Brain pericyte (primary cell): ENCODE data around the gene UGDH.
"Not testable (repeated sequence)": the region's sequence is repeated elsewhere in the genome, so short reads cannot be mapped to it uniquely, and the experiment has no call there.

ENCODE experiments used
- DNase-seq: peaks from one replicate; pipeline ENCODE4 v3.0.0-alpha.2; 2012; ENCODE audit warnings: low read depth, low spot score

The UGDH gene

DNA sequence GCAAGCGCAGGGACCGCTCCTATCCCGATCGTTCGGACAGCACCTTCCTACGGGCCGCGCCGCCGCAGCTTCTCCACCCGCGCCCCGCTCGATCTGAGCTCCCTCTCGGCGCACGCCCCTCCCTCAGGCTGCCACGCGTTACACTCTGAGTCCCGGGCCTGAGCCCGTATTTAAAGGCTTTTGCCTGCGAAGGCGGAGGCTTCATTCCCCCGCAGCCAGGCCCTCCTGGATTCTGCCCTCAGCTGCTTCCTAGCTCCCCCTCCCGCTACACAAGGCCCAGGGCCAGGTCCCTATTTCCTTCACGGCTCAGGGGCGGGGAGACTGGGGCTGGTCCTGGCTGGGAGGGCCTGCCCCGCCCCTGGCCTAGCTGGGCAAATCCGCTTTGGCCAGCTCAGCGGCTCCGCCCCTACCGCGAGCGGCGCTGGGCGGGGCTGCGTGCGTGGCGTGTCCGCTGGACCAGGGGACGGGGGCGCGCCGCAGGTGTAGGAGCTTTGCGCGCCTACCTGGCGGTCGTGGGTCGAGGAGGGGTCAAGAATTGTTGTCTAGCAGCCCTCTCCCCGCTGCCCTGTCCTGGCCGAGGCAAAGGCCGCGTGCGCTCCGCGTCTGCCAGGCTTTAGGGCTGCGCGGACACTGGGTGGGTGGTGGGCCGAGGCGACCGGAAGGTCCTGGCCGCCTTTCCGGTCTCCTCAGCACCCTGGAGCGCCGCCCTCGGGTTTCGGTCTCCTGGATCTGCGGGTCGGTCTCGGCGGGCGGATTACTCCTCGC is at the start of gene UGDH:
UGDH (minus strand) TSS at position 144 of the 765 bp plus-strand sequence. CDS start 5,927 bp downstream, outside the sequence.
- peak; percentile 95 for DNase-seq

DNA sequence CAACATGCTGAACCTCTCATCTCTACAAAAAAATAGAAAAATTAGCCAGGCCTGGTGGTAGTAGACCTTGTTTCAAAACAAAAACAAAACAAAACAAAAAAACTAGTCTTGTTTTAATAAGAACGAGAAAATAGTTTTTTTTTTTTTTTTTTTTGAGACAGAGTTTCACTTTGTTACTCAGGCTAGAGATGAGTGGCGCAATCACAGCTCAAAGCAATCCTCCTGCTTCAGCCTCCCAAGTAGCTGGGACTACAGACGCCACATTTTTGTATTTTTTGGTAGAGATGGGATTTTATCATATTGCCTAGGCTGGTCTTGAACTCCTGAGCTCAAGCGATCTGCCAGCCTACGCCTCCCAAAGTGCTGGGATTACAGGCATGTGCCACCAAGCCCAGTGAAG is 47.7 kb upstream of the UGDH start:
- no peak for DNase-seq

DNA sequence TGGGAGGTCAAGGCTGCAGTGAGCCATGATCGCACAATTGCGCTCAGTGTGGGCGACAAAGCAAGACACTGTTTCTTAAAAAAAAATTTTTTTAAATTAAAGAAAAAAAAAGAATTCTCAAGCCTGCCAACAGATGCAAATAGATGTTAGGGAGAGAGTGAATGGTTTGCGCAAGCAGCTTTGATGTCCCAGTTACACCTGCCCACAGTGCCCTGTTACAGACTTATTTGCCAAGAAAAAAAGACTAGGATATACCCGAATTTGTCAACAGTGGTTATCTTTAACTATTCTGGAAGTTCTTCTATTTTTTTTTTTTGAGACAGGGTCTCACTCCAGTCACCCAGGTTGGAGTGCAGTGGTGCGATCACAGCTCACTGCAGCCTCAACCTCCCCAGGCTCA is 44.3 kb upstream of the UGDH start:
- no peak for DNase-seq

DNA sequence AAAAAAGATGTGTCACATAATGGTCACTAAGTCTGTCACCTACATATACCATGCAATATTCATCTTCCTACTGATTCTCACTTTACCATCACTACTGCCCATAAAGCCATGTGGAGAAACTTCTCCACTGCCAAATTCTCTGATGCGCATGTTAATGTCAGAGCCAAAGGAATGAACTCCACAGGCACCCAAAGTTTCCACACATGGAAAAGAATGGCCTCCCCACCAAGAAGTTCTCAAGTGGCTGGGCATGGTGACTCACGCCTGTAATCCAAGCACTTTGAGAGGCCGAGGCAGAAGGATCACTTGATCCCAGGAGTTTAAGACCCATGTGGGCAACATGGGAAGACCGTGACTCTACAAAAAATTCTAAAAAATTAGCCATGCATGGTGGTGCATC is 43.8 kb upstream of the UGDH start:
- no peak for DNase-seq

DNA sequence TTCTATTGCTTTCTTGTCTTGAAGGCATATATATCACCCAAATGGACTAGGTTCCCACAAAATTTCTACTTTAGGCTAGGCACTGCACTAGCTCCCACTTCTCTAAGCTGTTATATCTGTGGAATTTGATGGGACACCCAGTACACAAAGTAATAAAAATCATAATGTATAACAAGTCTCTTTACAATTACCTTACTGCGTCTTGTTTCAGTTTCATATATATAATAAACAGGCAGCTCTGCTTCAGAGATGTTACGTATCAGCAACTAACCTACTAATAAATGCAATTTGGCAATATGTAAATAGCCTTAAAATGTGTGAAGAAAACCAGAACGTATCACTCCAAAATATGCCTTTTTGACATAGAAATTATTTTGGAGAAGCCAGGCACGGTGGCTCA is 42.0 kb upstream of the UGDH start:
- DNase-seq = no peak

DNA sequence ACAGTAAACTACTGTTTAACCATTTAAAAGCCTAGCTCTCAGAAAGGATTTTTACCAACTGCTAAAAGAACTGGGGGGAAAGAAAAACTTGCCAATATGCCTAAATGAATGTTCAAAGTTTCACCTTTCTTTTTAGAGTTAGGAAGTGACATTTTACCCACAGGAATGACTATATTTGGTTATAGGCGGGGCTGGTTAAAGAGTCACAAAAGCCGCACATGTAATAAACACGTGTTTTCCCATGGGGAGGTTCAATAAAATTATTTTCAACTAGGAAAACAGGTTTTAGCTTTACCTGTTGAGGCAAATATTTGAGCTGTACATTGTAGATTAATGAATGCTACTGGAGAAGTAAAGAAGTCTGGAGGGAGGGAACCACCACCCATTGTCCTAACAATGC is 41.6 kb upstream of the UGDH start:
- DNase-seq = no peak

DNA sequence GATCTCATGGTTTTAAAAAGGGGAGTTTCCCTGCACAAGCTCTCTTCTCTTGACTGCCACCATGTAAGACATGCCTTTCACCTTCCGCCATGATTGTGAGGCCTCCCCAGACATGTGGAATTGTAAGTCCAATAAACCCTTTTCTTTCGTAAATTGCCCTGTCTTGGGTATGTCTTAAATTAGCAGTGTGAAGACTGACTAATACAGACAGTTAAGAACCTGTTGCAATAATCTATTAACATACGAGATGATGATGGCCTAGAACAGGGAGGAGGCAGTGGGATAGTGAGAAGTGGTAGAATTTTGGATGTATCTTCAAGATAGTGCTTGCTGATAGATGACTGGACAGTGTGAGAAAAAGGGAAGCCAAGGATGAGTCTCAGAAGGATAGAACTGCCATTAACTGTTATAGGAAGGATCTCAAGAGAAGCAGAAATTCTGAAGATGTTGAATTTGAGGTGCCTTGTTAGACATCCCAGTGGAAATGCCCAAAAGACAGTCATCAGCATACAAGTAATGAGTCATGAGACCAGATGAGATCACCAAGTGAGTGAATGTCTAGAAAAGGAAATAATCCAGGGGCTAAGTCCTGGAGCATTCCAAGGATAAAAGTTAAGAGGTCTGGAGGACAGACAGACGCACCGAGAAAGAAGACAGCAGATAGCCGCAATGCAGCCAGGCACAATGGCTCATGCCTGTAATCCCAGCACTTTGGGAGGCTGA is 38.8 kb upstream of the UGDH start:
- no peak for DNase-seq

DNA sequence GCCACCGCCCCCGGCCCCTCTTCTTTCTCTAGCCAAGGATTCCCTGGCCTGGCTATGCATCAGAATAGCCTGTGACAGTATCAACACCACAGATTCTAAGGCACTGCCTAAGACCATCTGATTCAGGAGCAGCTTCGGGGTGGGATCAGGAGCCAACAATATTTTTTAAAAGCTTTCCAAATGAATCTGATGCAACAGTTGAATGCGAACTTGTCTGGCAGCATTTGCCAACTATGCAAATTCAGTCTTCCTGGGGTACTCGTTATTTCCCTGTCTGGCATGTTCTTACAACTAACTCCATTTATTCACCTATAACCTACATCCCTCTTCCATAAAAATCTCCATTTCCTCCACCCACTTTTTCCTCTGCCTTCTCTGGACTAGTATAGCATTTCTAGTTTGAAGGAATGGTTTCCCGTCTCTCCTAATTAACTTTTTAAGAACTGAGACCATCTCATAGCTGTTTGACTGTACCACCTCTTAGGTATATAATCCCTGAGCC is 36.2 kb upstream of the UGDH start:
- DNase-seq = no peak

DNA sequence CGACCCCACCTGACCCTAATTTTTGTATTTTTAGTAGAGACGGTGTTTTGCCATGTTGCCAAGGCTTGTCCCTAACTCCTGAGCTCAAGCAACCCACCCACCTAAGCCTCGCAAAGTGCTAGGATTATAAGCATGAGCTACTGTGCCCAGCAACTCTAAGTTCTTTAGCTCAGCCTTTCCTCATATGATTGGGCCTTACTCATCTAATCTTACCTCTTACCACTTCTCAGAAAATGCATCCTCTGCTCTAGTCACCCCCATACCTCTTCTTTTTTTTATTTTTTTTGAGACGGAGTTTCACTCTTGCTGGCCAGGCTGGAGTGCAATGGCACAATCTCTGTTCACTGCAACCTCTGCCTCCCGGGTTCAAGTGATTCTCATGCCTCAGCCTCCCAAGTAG is 35.6 kb upstream of the UGDH start:
- no peak for DNase-seq

DNA sequence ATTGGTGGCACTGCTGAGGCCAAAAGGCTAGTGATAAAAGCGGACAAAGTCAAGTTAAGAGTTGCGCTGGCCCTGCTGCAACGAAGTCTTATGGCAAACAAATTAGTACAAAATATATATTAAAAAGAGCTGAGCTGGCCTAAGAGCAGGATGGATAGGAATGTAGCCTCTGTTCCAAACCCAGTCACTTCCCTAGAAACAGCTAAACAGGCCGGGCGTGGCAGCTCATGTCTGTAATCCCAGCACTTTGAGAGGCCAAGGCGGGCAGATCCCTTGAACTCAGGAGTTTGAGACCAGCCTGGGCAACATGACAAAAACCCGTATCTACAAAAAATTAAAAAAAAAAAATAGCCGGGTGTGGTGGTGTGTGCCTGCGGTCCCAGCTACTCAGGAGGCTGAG is 32.4 kb upstream of the UGDH start:
- DNase-seq = no peak

DNA sequence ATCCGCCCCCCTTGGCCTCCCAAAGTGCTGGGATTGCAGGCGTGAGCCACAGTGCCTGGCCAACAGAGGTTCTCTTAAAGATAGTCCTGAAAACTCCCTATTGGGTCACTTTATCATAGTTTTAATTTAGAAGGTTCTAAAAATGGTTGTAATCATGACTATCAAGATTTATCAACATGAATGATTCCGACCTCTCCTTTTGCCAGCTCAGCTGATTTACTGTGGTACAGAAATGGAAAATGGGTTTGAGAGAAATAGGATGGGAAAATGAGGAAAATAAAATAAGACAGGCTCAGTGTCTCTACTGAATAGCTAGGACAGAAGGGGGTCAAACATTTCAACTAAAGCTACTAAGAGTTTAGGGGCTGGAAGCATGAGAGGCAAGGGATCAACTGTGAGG is 28.2 kb upstream of the UGDH start:
- DNase-seq = no peak

DNA sequence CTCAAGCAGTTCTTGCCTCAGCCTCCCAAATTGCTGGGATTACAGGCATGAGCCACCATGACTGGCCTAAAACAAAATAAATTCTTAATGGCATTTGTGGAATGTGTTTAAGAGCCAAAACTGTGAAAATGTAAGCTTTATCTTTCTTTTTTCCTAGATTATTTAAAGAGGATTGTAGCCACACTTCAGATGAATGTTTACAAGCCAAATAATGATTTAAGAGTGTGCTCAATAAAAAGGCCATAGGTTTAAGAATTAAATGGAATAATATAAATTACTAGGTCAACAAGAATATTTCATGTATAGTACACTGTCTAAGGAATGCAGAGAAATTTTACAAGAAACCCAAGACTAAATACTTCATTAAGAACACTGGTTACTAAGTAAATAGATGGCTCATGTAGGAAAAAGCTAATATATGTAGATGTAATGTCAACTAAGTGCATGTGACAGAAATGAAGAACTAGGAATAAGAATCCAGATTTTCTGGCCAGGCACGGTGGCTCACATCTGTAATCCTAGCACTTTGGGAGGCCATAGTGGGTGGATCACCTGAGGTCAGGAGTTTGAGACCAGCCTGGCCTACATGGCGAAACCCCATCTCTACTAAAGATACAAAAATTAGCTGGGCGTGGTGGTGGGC is 21.3 kb upstream of the UGDH start:
- no peak for DNase-seq

DNA sequence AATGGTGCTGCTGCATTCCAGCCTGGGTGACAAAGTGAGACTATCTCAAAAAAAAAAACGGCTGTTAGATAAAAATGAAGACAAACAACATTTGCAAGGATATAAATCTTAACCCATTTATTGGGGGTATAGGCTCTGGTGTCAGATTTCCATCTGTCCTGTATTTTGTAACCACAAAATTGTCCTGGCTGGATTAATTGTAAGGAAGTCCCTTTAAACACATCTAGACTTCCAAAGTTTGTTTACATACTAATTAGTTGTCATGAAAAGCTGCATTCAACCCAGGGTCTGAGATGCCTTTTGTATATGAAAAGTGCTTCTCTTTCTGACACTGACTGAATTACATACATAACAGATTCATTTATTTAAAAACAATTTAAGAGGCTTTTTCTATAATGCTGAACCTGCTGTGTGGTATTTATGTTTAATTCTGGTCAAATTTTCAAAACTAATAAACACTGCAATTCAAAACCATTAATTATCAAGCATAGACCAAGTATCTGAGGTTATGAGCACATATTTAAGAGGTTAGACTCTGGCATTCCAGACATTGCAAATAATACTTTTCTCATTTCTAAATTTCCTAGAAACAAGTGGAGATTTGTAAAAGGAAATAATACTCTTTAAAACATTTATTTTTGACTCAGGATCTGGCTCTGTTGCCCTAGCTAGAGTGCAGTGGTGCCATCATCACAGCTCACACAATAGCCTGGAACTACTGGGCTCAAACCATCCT is 17.5 kb upstream of the UGDH start:
- DNase-seq = no peak

DNA sequence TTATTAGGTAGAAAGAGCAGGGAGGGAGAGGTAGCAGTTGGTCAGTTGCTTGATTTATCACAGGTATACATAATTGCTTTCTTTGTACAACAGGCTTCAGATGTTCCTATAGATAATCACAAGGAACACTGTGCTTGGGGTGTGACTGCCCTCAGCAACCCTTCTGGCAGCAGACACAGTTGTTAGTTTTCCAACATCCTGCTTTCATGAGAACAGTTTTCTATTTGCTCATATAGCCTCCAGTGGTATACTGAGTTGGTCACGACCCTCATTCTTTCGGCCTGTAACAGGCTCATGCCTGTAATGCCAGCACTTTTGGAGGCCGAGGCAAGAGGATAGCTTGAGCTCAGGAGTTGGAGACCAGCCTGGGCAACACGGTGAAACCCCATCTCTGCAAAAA is 16.8 kb upstream of the UGDH start:
- DNase-seq = not testable (repeated sequence)

DNA sequence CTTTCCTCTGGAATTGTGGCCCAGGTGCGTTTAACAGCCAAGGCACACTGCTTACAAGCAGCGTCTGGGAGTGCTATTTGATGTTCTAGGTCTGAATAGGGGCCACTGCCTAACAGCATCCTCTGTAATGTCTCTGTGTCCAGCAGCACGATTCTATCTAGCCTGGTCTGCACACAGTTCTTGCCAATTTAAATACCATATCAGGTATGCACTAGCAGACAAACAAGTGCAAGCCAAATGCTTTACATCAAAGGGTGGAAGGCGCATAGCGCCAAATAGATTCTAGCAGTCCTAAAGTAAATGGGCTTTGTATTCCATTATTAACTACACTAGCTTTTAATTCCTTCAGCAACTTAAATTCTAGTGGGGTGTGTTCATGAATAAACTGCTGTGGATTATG is 15.8 kb upstream of the UGDH start:
- no peak for DNase-seq

DNA sequence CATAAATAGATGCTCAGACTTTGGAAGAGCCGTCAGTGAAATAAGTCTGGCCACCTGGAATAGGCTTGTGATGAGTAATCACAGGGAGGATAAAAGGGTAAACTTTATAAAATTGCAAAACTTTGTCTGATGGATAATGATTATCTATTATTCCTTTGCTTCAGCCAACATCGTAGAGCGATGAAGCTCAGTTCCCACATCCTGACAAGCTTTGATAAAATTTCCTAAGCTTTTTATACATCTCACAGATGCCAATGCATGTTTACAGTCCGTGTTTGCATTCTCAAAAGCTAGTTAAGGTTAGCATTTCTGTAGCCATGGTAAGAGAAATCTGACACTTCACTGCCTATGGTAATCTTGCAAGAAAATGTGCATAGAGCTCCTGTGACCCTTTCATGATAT is 15.4 kb upstream of the UGDH start:
- DNase-seq = no peak

DNA sequence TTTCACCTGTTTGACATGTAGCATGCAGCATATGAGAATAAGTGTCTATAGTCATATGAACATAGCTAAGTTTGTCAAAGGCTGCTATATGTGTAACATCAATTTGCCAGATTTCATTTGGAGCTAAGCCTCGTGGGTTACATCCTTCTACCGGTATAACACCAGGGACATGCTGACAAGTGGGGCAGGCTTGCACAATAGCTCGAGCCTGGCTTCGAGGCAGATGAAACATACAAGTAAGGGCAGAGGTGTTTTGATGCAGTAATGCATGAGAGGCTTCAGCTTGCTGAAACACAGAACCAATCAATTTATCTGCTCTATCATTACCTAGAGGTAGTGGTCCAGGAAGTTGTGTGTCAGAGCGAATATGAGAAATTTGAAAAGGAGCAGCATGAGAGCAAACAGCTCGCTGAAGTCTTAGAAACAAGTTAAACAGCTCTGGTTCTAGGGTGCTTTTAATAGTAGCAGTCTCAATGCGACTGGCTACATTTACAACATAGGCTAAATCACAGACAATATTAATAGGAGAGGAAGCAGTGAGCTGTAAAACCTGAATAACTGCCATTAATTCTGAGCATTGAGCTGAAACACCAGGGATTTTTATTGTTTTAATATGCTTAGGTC is 14.9 kb upstream of the UGDH start:
- no peak for DNase-seq

DNA sequence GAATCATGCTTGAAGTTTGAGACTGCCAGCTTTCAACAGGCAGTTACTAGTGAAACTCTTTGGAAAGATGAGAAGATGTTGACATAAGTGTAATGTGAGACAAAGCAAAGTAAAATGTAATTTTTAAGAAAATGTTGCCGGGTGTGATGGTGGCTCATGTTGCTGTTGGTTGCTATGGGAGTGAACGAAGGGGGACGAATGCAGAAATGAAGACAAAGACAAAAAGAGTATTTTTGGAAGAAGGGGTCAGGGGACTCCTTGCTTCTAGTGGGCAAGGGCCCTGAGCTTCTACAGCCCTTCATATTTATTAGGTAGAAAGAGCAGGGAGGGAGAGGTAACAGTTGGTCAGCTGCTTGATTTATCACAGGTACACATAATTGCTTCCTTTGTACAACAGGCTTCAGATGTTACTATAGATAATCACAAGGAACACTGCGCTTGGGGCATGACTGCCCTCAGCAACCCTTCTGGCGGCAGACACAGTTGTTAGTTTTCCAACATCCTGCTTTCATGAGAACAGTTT is 11.9 kb upstream of the UGDH start:
- DNase-seq = peak; percentile 18

DNA sequence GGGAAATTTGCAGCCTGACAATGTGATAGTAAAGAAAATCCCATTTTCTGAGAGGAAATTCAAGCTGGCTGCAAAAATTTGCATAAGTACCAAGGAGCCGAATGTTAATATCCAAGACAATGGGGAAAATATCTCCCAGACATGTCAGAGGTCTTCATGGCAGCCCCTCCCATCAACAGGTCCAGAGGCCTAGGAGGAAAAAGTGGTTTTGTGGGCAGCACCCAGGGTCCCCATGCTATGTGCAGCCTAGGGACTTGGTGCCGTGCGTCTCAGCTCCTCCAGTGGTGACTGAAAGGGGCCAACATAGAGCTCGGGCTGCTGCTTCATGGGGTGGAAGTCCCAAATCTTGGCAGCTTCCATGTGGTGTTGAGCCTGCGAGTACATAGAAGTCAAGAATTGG is 6.3 kb upstream of the UGDH start:
- DNase-seq = no peak

DNA sequence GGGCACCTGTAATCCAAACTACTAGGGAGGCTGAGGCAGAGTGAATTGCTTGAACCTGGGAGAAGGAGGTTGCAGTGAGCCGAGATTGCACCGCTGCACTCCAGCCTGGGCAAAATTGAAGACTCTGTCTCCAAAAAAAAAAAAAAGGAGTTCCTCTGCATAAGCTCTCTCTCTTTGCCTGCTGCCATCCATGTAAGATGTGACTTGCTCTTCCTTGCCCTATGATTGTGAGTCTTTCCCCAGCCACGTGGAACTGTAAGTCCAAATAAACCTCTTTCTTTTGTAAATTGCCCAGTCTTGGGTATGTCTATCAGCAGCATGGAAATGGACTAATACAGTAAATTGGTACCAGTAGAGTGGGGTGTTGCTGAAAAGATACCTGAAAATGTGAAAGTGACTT is 5.0 kb upstream of the UGDH start:
- not testable (repeated sequence) for DNase-seq

DNA sequence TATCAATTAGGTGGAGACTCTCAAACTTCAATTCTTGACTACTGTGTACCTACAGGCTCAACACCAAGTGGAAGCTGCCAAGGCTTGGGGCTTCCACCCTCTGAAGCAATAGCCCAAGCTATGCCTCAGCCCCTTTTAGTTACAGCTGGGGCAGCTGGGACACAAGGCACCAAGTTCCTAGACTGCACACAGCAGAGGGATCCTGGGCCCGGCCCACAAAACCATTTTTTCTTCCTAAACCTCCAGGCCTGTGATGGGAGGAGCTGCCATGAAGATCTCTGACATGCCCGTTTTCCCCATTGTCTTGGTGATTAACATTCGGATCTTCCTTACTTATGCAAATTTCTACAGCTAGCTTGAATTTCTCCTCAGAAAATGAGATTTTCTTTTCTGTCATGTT is 3.4 kb upstream of the UGDH start:
- DNase-seq = no peak
